Measurements from ENCODE around the gene CKMT2. TPM values are rescaled to one million over a fixed set of nuclear protein-coding genes. Genes with fewer than 3 reads are reported as not detected.

Gene CKMT2
- total and polyA plus RNA-seq, 3 donors from 2014 or later: 13.7 to 27.6 (median 25.4) TPM

DNA sequence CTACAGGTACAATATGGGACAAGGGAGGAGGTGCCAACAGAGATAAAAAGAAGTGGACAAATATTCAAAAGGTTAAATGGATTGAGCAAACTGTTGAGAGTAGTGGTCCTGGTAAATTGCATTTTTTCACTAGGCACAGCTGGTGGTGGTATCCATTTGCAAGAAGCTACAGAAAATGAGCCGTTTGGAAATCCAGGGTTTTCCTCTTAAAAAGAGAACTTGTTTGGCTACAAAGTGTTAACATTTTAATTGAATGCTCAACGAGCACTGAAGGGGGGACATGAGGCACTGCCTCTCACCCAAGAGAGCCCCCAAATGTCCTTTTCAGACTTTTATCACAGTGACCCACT is 67.8 kb downstream of the CKMT2 start:
- no peaks in the 10 kb centered on the region for H3K27me3 ChIP-seq
- WGBS, 2 donors: 0% methylated on average over 2 of the region's 2 CpGs
- intact Hi-C loops (cut with DNase I; ENCODE audit: low total_unique reads): no loop called here
- no peak for DNase-seq
- peak overlapping the region; percentile 86 to 91 for H3K4me3 ChIP-seq
- peaks cover 21% of the 10 kb centered on the region for H3K4me1 ChIP-seq
- H3K27ac ChIP-seq: peak overlapping the region; percentile 88 to 93
- H3K9me3 ChIP-seq: no peaks in the 10 kb centered on the region
- TF ChIP-seq POLR2A (IDR thresholded peaks at IDR 0.05): no peak
- TF ChIP-seq CTCF (IDR thresholded peaks at IDR 0.05): no peak
- no peaks in the 10 kb centered on the region for H3K36me3 ChIP-seq (ENCODE audit: low read depth, missing control alignments)

DNA sequence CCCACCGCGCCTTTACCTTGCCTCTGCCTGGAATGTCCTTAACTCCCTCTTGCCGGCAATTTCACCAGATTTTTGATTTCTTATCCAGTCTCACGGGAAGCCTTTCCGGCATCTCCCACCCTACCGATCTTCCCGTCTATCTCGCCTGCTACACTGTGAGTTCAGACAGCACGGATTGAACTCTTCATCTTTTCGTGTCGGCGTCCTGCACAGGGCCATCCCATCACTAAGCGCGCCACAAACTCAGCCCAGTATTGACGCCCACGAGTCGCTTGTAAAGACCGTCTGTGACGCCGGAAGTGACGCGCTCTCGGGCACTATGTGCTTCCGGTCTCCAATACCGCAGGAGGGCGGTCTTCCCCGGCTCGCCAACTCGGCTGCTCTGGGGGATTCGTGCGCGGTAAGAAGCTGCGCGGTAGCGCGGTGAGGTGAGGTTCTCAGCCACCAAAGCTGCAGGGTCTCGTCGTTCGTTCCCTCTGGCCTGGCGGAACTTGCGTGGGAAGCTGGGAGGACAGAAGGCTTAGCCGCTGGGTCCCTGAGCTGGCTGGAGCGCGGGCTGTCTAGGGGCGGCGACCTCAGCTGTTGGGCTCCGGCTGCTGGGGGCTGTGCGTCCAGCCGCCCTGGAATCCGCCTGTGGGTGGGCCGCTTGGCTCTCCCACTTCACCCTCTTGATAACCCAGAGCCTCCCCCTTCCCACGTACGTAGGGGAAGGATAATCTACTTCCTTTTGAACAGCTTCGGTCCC is 68.3 kb downstream of the CKMT2 start, which contains the start of gene ZCCHC9:
Gene ZCCHC9 (plus strand): TSS at position 317 of the 745 bp plus-strand sequence. CDS start 3,171 bp downstream, outside the sequence.
- TF ChIP-seq CTCF (IDR thresholded peaks at IDR 0.05): peak; percentile 15 to 34 (median 24)
- peak; percentile 69 for TF ChIP-seq POLR2A (IDR thresholded peaks at IDR 0.05)
- peak within 1 kb of the TSS; percentile 86 to 91 for H3K4me3 ChIP-seq
- peak; percentile 97 for DNase-seq
- H3K4me1 ChIP-seq: peaks cover 21% of the 10 kb centered on the region
- H3K27me3 ChIP-seq: no peaks in the 10 kb centered on the region
- H3K27ac ChIP-seq: peak within 1 kb of the TSS; percentile 88 to 93
- no peaks in the 10 kb centered on the region for H3K9me3 ChIP-seq
- intact Hi-C loops (cut with DNase I; ENCODE audit: low total_unique reads): no loop called here
- WGBS, 2 donors: 0% methylated on average over 22 to 54 of the region's 54 CpGs
- no peaks in the 10 kb centered on the region for H3K36me3 ChIP-seq (ENCODE audit: low read depth, missing control alignments)

- no peaks in the 10 kb centered on the region for H3K9me3 ChIP-seq
- intact Hi-C loops (cut with DNase I; ENCODE audit: low total_unique reads): no loop called here
- no peak for TF ChIP-seq POLR2A (IDR thresholded peaks at IDR 0.05)
- TF ChIP-seq CTCF (IDR thresholded peaks at IDR 0.05): no peak
- 67 to 79% methylated on average over 5 of the region's 5 CpGs for WGBS, 2 donors
- no peaks in the 10 kb centered on the region for H3K27me3 ChIP-seq
- no peaks in the 10 kb centered on the region for H3K36me3 ChIP-seq (ENCODE audit: low read depth, missing control alignments)
- H3K27ac ChIP-seq: peak overlapping the region in 1 of 2 donors; percentile 93
- H3K4me1 ChIP-seq: peaks cover 21% of the 10 kb centered on the region
- peak overlapping the region; percentile 86 to 91 for H3K4me3 ChIP-seq
- no peak for DNase-seq
Observed at GRCh38 chr5:81302596-81302995, 69.5 kb downstream of the CKMT2 start.

- WGBS, 2 donors: 81 to 94% methylated on average over 1 of the region's 1 CpG
- no peaks in the 10 kb centered on the region for H3K27me3 ChIP-seq
- no peak overlapping the region for H3K4me3 ChIP-seq
- DNase-seq: no peak
- intact Hi-C loops (cut with DNase I; ENCODE audit: low total_unique reads): no loop called here
- no peak for TF ChIP-seq CTCF (IDR thresholded peaks at IDR 0.05)
- no peak for TF ChIP-seq POLR2A (IDR thresholded peaks at IDR 0.05)
- H3K36me3 ChIP-seq (ENCODE audit: low read depth, missing control alignments): no peaks in the 10 kb centered on the region
- no peak overlapping the region for H3K27ac ChIP-seq
- H3K9me3 ChIP-seq: no peaks in the 10 kb centered on the region
- H3K4me1 ChIP-seq: peaks cover 21% of the 10 kb centered on the region
Observed at GRCh38 chr5:81303563-81303962, 70.4 kb downstream of the CKMT2 start.

GRCh38 chr5:81305785-81306184 is 72.7 kb downstream of the CKMT2 start:
- TF ChIP-seq CTCF (IDR thresholded peaks at IDR 0.05) (no peak), POLR2A (IDR thresholded peaks at IDR 0.05) (no peak)
- DNase-seq: no peak
- H3K4me3 ChIP-seq: no peak overlapping the region
- no peaks in the 10 kb centered on the region for H3K9me3 ChIP-seq
- H3K4me1 ChIP-seq: peaks cover 8% of the 10 kb centered on the region
- no peak overlapping the region for H3K27ac ChIP-seq
- H3K36me3 ChIP-seq (ENCODE audit: low read depth, missing control alignments): no peaks in the 10 kb centered on the region
- H3K27me3 ChIP-seq: no peaks in the 10 kb centered on the region
- intact Hi-C loops (cut with DNase I; ENCODE audit: low total_unique reads): no loop called here
